HL-60 (cell line): ENCODE results near the gene GRIP2.

ENCODE experiments used
- CTCF ChIP-seq: IDR thresholded peaks from one replicate; pipeline ENCODE4 v1.5.1; 2011; ENCODE audit warnings: low read length, control low read depth, inconsistent platforms; ENCODE audit not compliant: insufficient read depth
- POLR2AphosphoS5 ChIP-seq: IDR thresholded peaks from 2 replicates; pipeline ENCODE4 v1.6.1; 2012; ENCODE audit warnings: low read depth
- SPI1 ChIP-seq: IDR thresholded peaks from 2 replicates; pipeline ENCODE4 v1.6.1; 2012; ENCODE audit warnings: low read depth, mild to moderate bottlenecking, borderline replicate concordance

- peak; percentile 45 for TF ChIP-seq CTCF
- no peak for TF ChIP-seq SPI1
- no peak for TF ChIP-seq POLR2AphosphoS5
Observed at GRCh38 chr3:14461748-14462324, 78.3 kb downstream of the GRIP2 start.
